Activated CD4-positive, CD25-positive, alpha-beta regulatory T cell treated with anti-CD3 and anti-CD28 coated beads, Interleukin-2, amount 50 U/mL, for 72 hours (primary cell): Measurements from ENCODE around the gene FTO.
"Not testable (repeated sequence)": the region's sequence is repeated elsewhere in the genome, so short reads cannot be mapped to it uniquely, and the experiment has no call there.

Experiments
- DNase-seq: peaks from one replicate; pipeline ENCODE4 v3.0.0; 2021

The FTO gene

DNA sequence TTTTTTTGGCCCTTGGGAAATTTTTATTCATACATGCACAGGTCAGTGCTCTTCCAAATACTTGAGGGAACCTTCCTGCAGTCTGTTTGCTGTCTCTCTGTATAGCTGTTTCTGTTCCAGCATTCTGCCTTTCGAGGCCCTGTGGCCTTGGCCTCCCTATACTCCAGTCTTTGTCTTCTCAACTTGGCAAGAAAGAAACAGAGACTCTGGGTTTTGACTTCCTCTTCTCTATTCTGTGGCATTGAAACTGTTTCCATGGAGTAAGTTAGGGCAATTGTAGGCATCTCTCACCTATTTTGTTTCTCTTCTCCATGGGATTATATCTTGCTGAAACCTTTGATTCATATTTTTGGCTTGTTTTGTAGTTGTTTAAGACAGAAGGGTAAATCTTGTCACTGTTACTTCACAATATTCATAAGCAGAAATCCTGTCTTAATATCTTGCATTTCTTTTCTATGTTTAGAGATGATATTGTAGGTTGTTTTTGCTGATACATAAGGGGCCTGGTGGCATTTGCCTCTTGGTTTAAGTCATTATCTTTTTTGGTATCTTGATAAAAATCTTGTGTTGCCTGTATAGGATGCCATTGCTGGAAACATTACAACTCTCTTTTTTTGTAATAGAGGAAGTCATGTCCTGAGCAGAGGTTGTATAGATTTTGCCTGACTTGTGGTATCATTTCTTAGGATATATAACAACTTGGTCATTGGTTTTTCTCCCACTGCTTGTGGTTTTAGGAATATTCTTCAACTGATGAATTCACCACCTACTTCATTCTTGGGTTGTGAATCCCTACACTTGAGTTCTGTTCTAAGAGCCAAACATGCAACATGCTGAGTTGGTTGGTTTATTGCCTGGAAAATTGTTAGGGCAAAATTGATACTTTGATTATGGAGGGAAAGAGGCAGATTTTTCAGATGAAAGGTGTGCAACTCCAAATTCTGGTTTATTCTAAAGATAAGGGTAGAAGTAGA, 168.6 kb downstream of the FTO start:
- DNase-seq = no peak

DNA sequence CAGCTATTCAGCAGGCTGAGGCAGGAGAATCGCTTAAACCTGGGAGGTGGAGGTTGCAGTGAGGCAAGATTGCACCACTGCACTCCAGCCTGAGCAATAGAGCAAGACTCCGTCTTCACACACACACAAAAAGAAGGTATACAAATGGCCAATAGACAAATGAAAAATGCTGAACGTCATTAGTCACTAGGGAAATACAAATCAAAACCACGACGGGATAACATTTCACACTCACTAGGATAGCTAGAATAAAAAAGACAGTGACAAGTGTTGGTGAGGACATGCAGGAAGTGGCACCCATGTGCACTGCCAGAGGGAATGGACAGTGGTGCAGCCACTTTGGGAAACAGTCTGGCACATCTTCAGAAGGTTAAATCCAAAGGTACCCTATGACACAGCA, 172.9 kb downstream of the FTO start:
- no peak for DNase-seq

DNA sequence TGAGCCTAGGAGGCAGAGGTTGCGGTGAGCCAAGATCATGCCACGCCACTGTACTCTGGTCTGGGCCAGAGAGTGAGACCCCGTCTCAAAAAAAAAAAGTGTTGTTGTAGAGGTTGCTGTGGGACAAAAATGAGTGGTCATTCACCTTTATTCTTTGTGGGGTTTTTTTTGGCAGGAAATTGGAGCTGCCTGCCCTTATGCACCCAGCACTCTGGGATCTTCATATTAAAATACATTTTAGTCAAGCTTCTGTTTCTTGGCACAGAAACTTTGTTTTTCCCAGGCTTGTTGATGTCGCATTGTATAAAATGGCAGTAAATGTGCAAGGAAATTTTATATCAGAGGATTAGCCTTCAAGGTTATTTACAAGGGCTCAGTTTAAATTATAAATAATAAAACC, 174.3 kb downstream of the FTO start:
- DNase-seq = no peak

DNA sequence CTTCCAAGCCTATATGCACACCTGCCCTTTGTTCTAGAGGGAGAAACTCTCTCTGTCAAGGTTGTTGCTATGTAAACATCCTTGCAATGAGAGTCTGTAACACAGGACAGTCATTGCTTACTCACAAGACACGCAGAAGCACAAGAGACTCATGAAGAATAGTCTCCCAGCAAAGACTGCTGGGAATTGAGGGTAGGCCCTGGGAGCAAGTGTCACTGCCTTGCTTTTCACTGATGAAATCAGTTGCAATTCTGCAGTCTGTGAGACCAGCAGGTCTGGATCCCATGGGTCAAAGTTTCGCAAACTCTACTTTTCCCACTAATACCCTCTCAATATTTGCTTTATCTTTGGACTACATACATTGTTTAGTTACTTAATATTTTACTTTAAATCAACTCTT, 177.4 kb downstream of the FTO start:
- no peak for DNase-seq

DNA sequence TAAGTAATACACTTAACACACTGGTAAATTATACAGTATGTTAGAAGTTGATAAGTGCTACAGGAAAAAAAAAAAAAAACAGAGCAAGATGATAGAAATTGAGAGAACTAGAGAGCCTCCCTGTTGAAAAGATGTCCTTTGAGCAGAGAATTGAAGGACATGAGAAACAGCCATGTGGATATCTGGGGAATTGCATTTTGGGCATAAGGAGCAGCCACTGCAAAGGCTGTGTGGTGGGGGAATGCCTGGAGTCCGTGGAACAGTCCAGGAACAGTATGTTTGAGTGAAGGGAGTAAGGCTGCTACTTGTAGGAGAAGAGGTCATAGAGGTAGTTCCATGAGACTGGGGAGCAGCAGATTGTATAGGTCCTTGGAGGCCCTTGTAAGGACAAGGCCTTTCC, 178.4 kb downstream of the FTO start:
- DNase-seq = no peak

DNA sequence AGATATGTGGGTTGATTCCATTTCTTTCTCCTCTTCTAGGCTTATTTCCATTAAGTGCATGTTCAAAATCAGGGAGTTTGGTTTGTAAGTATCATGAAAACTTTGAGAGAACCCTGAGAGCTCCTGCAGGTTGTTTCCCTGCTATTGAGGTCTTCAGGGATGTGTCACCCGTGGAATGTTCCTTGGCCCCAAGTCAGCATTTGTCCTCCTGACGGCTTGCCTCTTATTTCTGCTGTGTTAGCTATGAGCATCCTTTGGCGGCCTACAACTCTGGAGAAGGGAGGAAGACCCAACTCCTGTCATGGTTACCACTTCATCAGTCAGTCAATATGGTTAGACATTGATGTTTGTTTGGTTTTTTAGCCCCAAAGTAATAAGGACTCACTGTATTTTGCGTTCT, 180.8 kb downstream of the FTO start:
- no peak for DNase-seq

DNA sequence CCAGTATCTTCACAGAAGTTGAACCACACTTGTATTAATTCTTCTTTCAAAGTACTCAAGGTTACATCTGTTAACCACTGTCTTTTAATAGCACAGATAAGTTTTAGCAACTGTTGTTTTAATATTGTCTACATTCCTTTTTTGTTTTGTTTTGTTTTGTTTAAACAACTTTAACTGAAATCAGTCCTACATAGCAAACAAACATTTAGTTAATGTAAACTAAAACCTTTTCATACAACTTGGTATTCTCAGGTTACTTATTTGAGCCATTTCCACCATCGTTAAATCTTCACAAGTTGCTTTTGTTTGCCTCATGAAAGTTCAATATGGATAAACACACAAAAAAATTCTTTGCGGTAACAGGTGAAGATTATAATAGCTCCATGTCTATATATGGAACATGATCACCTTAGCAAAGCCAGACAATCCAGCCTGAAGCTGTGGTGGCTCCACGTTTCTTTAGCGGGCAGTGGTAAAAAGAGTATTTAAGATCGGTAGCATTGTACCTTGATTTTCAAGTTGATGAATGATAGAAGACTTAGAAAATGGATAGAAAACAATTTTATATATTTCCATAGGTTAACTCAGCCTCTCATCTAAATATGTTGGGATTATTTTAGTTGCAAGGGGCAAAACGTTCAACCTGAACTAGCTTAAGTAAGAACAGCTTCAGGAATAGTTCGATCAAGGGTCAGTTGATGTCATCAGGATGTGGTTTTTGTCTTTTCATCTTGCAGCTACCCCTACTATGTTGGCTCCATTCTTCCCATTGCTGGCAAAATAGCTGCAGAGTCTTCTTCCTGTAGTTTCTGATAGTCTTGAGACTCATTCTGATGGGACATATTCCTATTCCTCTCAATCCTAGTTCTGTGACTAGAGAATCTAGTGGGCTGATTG, 182.8 kb downstream of the FTO start:
- DNase-seq = no peak

DNA sequence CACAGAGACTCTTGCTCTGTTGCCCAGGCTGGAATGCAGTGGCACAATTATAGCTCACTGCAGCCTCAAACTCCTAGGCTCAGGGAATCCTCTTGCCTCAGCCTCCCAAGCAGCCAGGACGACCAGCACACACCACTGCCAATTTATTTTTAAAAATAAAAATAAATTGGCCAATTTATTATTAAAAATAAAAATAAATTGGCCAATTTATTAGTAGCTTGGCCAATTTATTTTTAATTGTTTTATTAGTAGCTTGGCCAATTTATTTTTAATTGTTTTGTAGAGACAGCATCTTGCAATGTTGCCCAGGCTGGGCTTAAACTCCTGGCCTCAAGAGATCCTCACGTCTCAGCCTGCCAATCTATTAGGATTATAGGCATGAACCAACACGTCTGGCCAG, 184.3 kb downstream of the FTO start:
- DNase-seq = no peak

DNA sequence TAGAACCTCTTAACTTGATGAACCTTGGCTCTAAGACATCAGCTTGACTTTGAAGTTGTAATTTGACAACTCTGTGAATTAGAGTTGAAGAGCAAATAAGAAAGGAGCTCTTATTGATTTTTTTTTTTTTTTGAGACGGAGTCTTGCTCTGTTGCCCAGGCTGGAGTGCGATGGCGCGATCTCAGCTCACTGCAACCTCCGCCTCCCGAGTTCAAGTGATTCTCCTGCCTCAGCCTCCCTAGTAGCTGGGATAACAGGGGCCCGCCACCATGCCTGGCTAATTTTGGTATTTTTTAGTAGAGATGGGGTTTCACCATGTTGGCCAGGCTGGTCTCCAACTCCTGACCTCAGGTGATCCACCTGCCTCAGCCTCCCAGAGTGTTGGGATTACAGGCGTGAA, 186.9 kb downstream of the FTO start:
- DNase-seq = not testable (repeated sequence)

DNA sequence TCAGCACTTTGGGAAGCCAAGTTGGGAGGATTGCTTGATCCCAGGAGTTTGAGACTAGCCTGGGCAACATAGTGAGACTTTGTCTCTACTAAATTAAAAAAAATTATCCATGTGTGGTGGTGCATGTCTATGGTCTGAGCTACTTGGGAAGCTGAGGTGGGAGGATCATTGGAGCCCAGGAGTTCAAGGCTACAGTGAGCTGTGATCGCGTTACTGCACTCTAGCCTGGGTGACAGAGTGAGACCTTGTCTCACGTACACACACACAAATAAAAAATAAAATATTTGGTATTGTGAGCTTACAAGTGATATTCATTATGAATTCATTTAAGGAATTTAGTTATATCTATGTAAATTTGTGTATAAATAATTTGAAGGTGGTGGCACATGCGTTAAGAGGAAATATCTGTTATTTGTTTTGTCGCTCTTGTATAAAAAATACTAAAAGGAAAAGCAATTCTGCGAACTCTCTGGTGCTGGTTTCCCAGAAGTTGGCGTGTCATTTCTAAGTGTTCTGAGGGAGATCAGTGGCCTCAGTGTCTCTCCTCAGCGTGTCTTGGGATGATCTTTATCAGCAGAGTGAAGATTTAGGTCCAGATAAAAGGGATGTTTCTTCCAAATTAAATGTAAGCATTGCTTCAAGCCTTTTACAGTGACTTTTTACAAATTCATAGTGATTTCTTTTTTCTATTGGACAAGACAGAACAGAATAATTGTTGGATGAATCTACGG, 187.6 kb downstream of the FTO start:
- DNase-seq = no peak

DNA sequence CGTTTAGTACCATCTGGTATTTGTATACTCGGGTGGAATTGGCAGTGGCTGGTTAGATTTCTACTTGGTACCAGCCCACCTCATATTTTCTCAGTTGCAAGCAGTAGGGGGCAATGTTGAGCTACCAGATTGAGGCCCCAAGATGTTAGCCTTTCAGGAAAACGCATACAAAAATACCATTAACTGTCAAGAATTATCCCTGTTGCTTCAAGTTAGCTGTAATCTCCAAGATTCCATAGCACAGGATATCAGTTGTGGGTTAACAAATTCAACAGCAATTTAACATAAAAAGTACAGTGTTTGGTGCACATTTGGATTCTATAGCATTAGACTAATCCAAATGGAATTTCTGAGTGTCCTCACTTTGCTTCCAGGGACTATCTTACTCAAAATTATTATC, 188.2 kb downstream of the FTO start:
- DNase-seq = no peak

DNA sequence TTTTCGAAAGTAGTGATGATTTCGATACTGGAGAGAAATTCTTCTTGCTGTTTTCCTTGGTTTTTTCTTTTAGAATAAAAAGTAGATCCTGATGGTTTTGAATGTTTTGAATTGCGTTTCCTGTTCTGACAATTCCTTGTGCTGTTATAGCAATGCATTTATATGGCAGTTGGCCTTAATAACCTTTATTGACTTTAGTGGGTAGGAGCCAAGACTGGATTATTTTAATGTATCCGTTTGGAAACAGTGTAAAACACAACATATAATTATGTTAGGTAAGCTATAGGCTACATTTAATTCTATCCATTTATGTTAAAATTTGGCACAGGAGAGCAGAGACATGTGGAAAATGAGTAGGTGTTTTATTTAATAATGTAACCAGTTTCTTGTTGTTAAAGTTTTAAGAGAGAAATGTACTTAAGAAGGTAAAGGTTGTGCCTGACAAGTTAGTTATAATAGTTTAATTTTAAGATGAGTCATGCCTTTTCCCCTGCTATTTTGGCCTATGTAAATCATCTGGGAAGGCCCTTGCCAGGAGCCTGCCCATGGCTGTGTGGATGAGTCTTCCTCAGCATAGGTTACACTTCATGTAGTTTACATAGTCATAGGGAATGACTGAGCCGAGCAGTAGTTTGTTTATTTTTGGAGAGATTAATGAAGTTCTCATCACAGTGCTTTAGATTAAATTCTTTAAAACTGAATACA, 189.9 kb downstream of the FTO start:
- no peak for DNase-seq

DNA sequence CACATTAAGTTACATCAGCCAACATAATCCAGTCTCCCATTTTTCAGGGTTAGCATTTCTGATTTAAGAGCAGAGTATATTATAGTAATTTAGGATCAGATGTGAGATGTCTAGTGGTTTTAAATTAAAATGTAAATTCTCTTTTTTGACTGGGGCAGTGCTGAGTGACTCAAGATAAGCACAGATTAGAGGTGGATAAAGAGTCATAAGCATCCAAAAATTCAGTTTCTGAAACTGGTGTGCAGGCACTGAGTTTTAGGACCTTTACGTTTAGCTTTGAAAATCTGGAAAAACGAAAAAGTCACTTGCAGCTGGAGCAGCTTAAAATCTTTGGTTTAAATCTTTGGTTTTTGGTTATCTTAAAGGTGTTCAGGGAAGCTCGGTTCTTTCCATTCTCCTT, 190.7 kb downstream of the FTO start:
- DNase-seq = no peak

DNA sequence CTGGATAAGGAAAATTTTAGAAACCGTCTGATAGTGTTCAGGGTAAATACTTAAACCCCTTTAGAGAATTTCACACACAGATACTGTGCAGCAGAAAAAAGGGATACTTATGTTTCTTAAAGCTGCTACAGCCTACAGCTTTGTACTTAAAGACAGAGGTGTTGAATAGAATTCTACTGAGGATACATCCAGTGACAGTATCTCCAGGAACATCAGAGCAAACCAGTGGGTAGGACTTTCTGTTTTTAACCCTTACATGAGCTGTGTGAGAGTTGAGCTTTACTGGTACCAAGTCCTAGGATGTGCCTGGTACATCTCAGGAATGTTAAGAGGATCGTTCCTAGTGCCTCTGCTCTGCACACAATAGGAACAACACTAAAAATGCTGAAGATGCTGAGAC, 191.5 kb downstream of the FTO start:
- DNase-seq = no peak

DNA sequence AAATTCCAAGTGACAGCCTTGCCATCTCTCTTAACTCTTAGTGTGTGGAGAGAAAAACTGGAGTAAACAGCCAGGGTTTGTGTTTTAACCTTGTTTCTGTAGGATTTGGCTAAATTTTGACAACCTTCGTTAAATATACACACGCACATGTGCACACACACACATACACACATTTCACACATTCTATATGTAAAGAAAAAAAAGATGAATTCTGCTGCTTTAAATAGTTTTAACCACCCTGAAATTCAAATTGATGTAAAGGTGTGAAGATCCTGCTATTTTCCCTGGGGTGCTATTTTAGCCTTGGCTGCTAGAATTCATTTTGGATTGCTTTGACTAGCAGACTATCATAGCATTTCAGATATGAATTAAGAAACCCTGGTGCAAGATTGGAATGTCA, 191.9 kb downstream of the FTO start:
- no peak for DNase-seq

DNA sequence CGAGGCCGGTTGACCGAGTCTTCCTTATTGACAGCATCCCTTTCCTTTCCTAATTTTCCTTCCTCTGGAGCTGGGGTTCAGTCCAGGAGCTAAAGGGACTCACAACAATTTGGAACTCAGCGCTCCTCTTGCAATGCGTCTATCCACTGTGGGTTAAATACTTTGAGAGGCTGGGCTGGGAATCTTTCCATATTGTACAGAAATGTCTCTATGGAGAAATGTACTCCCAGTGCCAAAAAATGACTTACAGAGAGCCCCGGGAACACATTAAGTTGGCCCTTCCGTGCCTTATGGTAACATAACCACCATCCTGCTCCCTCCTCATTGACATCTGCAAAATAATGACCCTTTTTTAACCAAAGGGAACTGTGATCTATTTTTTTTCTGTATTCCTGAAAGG, 192.8 kb downstream of the FTO start:
- no peak for DNase-seq

DNA sequence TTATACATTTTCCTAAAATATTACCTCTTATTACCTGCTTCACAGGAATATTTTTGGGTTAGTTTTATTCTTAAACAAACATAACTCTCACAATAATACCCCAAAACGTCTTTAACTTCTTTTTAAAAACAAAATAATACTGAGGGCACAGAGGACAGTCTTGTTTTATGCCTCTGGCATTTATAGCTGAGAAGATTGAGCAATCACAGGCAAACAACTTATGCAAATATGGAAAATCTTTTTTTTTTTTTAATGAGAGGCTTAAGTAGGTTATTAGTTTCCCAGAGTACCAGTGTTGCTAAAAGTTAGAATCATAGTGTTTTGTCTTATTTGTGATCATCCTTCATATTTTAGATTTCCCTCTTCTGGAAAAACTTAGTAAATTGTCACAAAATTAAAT, 195.0 kb downstream of the FTO start:
- DNase-seq = no peak

DNA sequence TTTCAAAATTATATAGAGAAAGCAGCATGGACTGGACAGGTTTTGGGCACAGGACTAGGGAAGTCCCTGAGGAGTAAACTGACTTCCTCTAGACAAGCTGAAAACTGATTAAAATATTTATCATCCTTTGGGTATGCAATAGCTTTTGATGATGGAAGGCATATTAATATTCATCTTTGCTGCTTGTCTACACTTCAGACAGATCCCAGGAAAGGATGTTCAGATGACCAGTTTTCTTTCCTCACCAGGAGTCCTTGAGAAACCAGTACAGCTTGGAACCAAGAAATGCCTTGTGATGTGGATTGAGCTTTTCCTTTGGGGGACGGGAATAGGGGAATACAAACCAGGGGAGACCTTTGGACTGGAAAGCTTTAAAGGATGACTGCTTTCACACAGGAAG, 195.5 kb downstream of the FTO start:
- no peak for DNase-seq

DNA sequence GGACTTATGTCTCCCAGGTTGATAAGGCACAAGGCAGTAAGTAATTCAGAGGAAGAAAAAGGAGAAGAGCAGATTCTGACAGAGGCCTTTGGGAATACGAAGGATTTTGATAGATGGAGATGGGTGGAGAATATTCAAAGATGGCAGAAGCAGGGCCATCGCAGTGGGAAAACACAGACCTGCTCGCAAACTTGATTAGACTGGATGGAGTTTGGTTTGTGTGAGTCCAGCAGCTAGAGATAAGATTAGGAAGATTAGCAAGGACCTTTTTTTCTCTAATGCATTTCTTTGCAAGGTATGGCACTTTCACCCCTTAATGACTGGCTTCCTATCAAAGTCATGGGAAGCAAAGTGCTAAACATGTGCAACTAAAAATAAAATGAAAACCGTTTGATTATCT, 196.7 kb downstream of the FTO start:
- DNase-seq = no peak

DNA sequence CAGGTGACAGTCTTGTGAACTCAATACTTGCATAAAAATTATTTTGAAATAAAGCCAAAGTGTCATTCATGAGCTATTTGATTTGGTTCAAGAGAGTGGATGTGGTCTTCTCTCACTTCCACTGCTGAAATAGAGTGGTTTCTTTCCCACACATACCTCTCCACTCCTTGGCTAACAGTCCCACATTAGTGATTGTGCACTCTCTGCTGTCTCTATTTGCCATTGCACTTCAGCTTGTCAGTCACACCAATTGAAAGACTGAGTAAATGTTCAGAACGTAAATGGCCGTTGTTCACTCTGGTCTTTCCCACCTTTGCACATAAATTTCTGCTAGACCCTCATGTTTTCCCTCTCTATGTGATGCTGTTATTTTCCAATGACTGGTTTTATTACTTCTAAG, 197.5 kb downstream of the FTO start:
- DNase-seq = no peak

DNA sequence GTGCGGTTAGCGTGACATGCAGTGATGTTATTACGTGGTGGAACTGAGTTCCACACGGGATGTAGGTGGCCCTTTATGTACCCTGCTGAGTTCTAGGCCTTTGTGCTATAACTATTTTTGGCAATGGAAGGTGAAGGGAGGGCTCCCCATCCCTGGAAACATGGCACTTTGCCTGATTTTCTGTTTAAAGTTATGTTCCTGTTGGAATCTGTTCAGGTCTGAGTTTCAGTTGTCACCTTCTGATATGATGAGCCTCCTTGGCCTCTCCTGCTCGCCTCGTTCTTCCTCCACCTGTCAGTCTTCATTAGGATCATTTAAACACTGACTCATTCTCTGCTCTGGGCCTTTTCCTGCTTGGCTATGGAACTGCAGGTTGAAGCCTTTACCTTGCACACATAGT, 200.6 kb downstream of the FTO start:
- no peak for DNase-seq

DNA sequence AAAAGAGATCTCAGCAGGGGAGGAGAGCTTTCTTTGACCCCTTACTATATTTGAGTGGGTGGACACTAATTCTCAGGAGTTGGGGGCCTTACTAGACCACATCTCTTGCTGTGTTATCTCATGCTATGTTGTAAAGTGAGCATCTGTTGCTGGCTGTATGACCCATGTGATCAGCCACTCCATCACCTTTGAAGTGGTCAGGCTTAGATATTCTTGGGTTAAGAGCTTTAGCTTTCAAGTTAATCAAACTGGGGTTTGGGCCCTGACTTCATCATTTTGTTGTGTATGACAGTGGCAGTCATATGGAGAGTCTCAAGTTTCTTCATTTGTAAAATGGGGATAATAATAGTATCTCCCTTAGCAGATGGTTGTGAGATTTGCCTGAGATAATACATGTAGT, 201.1 kb downstream of the FTO start:
- no peak for DNase-seq

DNA sequence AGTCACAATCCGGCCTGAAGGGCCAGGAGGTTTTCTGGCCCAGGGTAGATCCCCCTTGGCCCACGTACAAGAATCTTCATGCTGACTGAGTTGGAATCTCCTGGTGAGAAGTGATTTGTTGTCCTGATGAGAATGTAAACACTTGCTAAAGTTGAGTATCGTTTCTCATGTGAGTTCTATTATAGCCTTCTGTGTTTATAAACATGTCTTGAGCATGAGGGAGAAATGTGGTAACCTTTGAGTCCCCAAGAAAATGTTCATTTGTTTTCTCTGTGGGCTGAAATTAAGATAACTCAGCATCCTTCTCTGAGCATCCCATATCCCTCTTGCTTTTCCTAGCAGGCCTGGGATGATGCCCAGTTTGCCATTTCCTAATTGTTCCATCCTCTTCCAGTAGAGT, 204.8 kb downstream of the FTO start:
- DNase-seq = no peak
